ENCODE data around the gene ZFPM1. TPM values are rescaled to one million over a fixed set of nuclear protein-coding genes. Genes with fewer than 3 reads are reported as not detected.

The ZFPM1 gene
- polyA plus RNA-seq, 1 experiment = 0.20 TPM

GRCh38 chr16:88406096-88407041 is 46.7 kb upstream of the ZFPM1 start:
- CTCF ChIA-PET = no interaction called here
- POLR2A ChIA-PET = no interaction called here
- H3K9me3 ChIP-seq (ENCODE audit: control insufficient read depth, insufficient read depth, low read length) = no peaks in the 10 kb centered on the region; the same call in 1 of the 2 replicates
- TF ChIP-seq, protein P1, sequence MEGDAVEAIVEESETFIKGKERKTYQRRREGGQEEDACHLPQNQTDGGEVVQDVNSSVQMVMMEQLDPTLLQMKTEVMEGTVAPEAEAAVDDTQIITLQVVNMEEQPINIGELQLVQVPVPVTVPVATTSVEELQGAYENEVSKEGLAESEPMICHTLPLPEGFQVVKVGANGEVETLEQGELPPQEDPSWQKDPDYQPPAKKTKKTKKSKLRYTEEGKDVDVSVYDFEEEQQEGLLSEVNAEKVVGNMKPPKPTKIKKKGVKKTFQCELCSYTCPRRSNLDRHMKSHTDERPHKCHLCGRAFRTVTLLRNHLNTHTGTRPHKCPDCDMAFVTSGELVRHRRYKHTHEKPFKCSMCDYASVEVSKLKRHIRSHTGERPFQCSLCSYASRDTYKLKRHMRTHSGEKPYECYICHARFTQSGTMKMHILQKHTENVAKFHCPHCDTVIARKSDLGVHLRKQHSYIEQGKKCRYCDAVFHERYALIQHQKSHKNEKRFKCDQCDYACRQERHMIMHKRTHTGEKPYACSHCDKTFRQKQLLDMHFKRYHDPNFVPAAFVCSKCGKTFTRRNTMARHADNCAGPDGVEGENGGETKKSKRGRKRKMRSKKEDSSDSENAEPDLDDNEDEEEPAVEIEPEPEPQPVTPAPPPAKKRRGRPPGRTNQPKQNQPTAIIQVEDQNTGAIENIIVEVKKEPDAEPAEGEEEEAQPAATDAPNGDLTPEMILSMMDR (IDR thresholded peaks at IDR 0.05; ENCODE audit: low read depth, low read length) = no peak
- peak overlapping the region; percentile 11 for H3K27ac ChIP-seq (ENCODE audit: low read depth, low read length)
- H3K27me3 ChIP-seq (ENCODE audit: control insufficient read depth, insufficient read depth, low read length) = no peaks in the 10 kb centered on the region
- DNase-seq (ENCODE audit: low read depth, low spot score) = no peak
- H3K4me3 ChIP-seq (ENCODE audit: low read depth, low read length) = no peak overlapping the region

DNA sequence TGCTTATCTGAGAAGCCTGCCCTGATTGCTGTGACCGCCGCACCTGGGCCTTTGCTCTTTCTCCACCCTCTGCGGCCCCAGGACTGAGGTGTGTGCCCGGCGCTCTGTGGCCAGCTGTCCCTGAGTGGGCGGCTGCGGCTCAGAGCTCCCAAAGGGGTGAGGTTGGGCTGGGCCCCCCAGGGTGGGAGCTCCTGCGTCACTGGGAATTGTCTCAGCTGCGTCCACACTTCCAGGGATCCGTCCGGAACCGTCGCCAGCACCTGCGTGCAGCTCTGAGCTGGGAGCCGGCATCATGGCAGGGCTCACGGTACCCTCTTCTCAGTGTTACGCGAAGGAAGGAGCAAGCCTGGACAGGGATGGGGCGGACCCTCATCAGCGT is 46.0 kb upstream of the ZFPM1 start:
- TF ChIP-seq, protein P1 (IDR thresholded peaks at IDR 0.05; ENCODE audit: low read depth, low read length) = no peak
- Histone ChIP-seq H3K9me3 (ENCODE audit: control insufficient read depth, insufficient read depth, low read length) (no peaks in the 10 kb centered on the region; the same call in 1 of the 2 replicates), H3K4me3 (ENCODE audit: low read depth, low read length) (no peak overlapping the region), H3K27ac (ENCODE audit: low read depth, low read length) (no peak overlapping the region), H3K27me3 (ENCODE audit: control insufficient read depth, insufficient read depth, low read length) (no peaks in the 10 kb centered on the region)
- ChIA-PET POLR2A (no interaction called here), CTCF (no interaction called here)
- no peak for DNase-seq (ENCODE audit: low read depth, low spot score)

DNA sequence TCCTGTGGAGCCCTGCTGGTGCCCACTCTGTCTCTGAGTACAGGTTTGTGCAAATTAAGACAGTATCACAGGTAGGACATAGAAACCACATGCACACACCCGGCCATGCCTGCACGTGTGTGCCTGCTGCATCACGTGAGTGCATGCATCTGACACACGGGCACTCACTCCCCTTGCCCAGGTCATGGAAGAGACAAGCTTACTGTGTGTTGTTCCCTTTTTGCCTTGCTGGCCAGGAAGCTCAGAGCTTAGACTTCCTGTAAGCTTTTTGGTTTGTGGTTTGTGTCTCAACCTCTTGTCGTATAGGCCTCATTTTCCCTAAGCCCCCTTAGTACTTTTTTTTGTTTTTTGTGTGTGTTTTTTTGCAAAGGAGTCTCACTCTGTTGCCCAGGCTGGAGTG is 45.3 kb upstream of the ZFPM1 start:
- TF ChIP-seq, protein P1 (IDR thresholded peaks at IDR 0.05; ENCODE audit: low read depth, low read length) = no peak
- H3K9me3 ChIP-seq (ENCODE audit: control insufficient read depth, insufficient read depth, low read length) = no peaks in the 10 kb centered on the region; the same call in 1 of the 2 replicates
- no peak overlapping the region for H3K4me3 ChIP-seq (ENCODE audit: low read depth, low read length)
- ChIA-PET CTCF (no interaction called here), POLR2A (no interaction called here)
- H3K27ac ChIP-seq (ENCODE audit: low read depth, low read length) = no peak overlapping the region
- no peak for DNase-seq (ENCODE audit: low read depth, low spot score)
- H3K27me3 ChIP-seq (ENCODE audit: control insufficient read depth, insufficient read depth, low read length) = no peaks in the 10 kb centered on the region

DNA sequence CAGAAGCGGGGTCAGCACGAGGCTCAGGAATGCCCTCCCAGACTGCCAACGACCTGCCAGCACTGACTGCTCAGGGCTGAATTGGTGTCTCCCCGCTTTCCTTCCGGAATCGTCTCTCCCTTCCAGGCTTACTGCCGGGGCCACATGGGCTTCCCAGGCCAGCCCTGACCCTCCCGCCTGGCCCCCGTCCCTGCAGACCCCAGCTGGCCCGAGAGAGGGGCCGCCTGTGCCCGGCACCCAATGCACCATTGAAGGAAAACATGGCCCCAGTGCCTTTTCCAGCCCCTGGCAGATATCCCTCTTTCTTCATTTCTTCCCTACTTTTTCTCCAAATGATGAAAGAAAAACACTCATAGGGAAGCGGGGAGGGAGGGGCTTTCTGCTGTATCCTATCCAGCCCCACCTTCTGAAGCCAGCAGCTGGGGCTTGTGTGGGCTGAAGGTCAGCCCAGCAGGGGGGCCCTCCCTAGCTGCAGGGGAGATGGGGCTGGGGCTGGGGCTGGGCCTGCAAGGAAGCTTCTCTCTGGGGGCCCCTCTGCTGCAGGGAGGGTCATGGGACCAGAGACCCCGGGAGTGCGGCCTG is 44.4 kb upstream of the ZFPM1 start:
- ChIA-PET POLR2A (no interaction called here), CTCF (no interaction called here)
- no peak overlapping the region for H3K4me3 ChIP-seq (ENCODE audit: low read depth, low read length)

More for the DNA sequence above, 44.4 kb upstream of the ZFPM1 start:
- Histone ChIP-seq H3K9me3 (ENCODE audit: control insufficient read depth, insufficient read depth, low read length) (no peaks in the 10 kb centered on the region; the same call in 1 of the 2 replicates), H3K27me3 (ENCODE audit: control insufficient read depth, insufficient read depth, low read length) (no peaks in the 10 kb centered on the region), H3K27ac (ENCODE audit: low read depth, low read length) (peak overlapping the region; percentile 47)
- TF ChIP-seq, protein P1 (IDR thresholded peaks at IDR 0.05; ENCODE audit: low read depth, low read length) = no peak
- no peak for DNase-seq (ENCODE audit: low read depth, low spot score)

All from AG04450 (cell line).